PC-9 (cell line): Measurements from ENCODE around the gene RNF112. TPM values are rescaled to one million over a fixed set of nuclear protein-coding genes. Genes with fewer than 3 reads are reported as not detected.

ENCODE experiments used
- BruUV-seq: library from RNA; stranded (reverse); fragments of 400-500 nt; replicated peaks from 2 replicates; lab custom pipeline; 2021; lab: Mats Ljungman, UMichigan
- CTCF ChIA-PET: fragments of 300-600 bp; sonication (Branson Sonifier 250); formaldehyde crosslinking; loops from one replicate; lab custom pipeline; 2022; ENCODE audit warnings: antibody characterized with exemption; lab: Charles Lee
- POLR2A ChIA-PET: fragments of 300-600 bp; sonication (Branson Sonifier 250); formaldehyde crosslinking; loops from one replicate; lab custom pipeline; 2022; ENCODE audit warnings: antibody characterized with exemption; ENCODE audit not compliant: unreplicated experiment; lab: Charles Lee
- DNase-seq, 2 experiments: peaks; one replicate each; pipeline versions ENCODE4 v3.0.0 to v3.0.0-alpha.2; 2015 to 2022; ENCODE audit warnings: mixed read lengths in 1 of 2
- H2AFZ ChIP-seq: fragments of 200-600 bp; sonication (generic); 2 replicates; pipeline ENCODE4 v1.8.1; 2017; ENCODE audit warnings: antibody characterized with exemption
- H3F3A ChIP-seq: fragments of 200-600 bp; sonication (generic); 2 replicates; pipeline ENCODE4 v1.8.1; 2017; ENCODE audit warnings: antibody characterized with exemption, mild to moderate bottlenecking, low read depth; ENCODE audit not compliant: insufficient read depth
- H3K27ac ChIP-seq: fragments of 200-600 bp; sonication (generic); 2 replicates; pipeline ENCODE4 v1.6.1; 2016; ENCODE audit warnings: mixed run types
- H3K27me3 ChIP-seq: fragments of 200-600 bp; sonication (generic); 2 replicates; pipeline ENCODE4 v1.6.1; 2016; ENCODE audit warnings: low read depth, mixed run types; ENCODE audit not compliant: insufficient read depth
- H3K36me3 ChIP-seq: fragments of 200-600 bp; sonication (generic); 2 replicates; pipeline ENCODE4 v1.6.1; 2016; ENCODE audit warnings: low read depth, mixed run types
- H3K4me1 ChIP-seq: fragments of 200-600 bp; sonication (generic); replicated peaks from 2 replicates; pipeline ENCODE4 v1.6.1; 2016; ENCODE audit warnings: mixed run types; ENCODE audit not compliant: insufficient read depth
- H3K4me2 ChIP-seq: fragments of 200-600 bp; sonication (generic); 2 replicates; pipeline ENCODE4 v1.6.1; 2017; ENCODE audit warnings: mixed run types
- H3K4me3 ChIP-seq: fragments of 200-600 bp; sonication (generic); 2 replicates; pipeline ENCODE4 v1.6.1; 2016; ENCODE audit warnings: mixed run types
- H3K79me2 ChIP-seq: fragments of 200-600 bp; sonication (generic); 2 replicates; pipeline ENCODE4 v1.6.1; 2017; ENCODE audit warnings: low read depth, mixed run types
- H3K9me2 ChIP-seq: fragments of 200-600 bp; sonication (generic); 2 replicates; pipeline ENCODE4 v1.8.1; 2017; ENCODE audit warnings: mild to moderate bottlenecking; ENCODE audit not compliant: insufficient read depth
- H3K9me3 ChIP-seq: fragments of 200-600 bp; sonication (generic); 2 replicates; pipeline ENCODE4 v1.8.1; 2016; ENCODE audit warnings: low read depth; ENCODE audit not compliant: insufficient read depth
- H4K20me1 ChIP-seq: fragments of 200-600 bp; sonication (generic); 2 replicates; pipeline ENCODE4 v1.8.1; 2017; ENCODE audit not compliant: insufficient read depth
- CTCF ChIP-seq: fragments of 200-600 bp; sonication (generic); conservative IDR thresholded peaks from 2 replicates; pipeline ENCODE4 v1.6.1; 2017; ENCODE audit warnings: mixed run types, antibody characterized with exemption, mild to moderate bottlenecking, moderate library complexity
- EZH2 ChIP-seq: fragments of 200-600 bp; sonication (generic); IDR thresholded peaks from 2 replicates; pipeline ENCODE4 v1.8.0; 2017; ENCODE audit warnings: antibody characterized with exemption, low read depth
- intact Hi-C: fragments of 100-400 bp; cut with micrococcal nuclease; formaldehyde crosslinking; loops from one replicate; pipeline ENCODE4 v1.10.0; 2022; ENCODE audit not compliant: unreplicated experiment
- total RNA-seq: library from RNA; stranded (reverse); gene quantifications from 2 replicates; pipeline ENCODE4 v1.2.3, GENCODE V29; 2021

Gene RNF112
- total RNA-seq, 1 experiment from 2014 or later, result 2.0 TPM

- no TSS peak for BruUV-seq
- POLR2A ChIA-PET, result interaction anchor here (0.6 kb wide), 2 partner anchors 22 to 319 kb away, joined by 4 to 11 read pairs; partner anchors contain the start of gene MAPK7
- Histone ChIP-seq H3F3A (peaks cover 20% of the 10 kb centered on the region), H3K4me1 (peaks cover 22% of the 10 kb centered on the region), H4K20me1 (no peaks in the 10 kb centered on the region), H3K36me3 (no peaks in the 10 kb centered on the region), H2AFZ (no peak overlapping the region), H3K79me2 (no peaks in the 10 kb centered on the region), H3K4me3 (no peak overlapping the region), H3K9me3 (no peaks in the 10 kb centered on the region), H3K27ac (no peak overlapping the region), H3K27me3 (no peaks in the 10 kb centered on the region), H3K4me2 (no peak overlapping the region), H3K9me2 (no peaks in the 10 kb centered on the region)
- intact Hi-C loops, result no loop called here
- CTCF ChIA-PET, result no interaction called here
- TF ChIP-seq CTCF (no peak), EZH2 (no peak)
- DNase-seq, result no peak
Measured at GRCh38 chr17:19399750-19400450, 11.1 kb upstream of the RNF112 start.

GRCh38 chr17:19401321-19402010 lies 9.6 kb upstream of the RNF112 start:
- no peak overlapping the region for H3K27ac ChIP-seq
- H3K4me2 ChIP-seq, result no peak overlapping the region
- no peaks in the 10 kb centered on the region for H3K36me3 ChIP-seq
- intact Hi-C loops, result no loop called here
- ChIA-PET POLR2A (no interaction called here), CTCF (no interaction called here)
- TF ChIP-seq CTCF (no peak), EZH2 (no peak)
- H3K79me2 ChIP-seq, result no peaks in the 10 kb centered on the region
- H3K9me3 ChIP-seq, result no peaks in the 10 kb centered on the region
- H4K20me1 ChIP-seq, result no peaks in the 10 kb centered on the region
- H2AFZ ChIP-seq, result no peak overlapping the region
- H3K27me3 ChIP-seq, result no peaks in the 10 kb centered on the region
- DNase-seq, result no peak
- BruUV-seq, result no TSS peak
- peaks cover 22% of the 10 kb centered on the region for H3K4me1 ChIP-seq
- peaks cover 20% of the 10 kb centered on the region for H3F3A ChIP-seq
- H3K4me3 ChIP-seq, result no peak overlapping the region
- H3K9me2 ChIP-seq, result no peaks in the 10 kb centered on the region

GRCh38 chr17:19402171-19402570 lies 8.9 kb upstream of the RNF112 start:
- BruUV-seq, result no TSS peak
- H3K27ac ChIP-seq, result no peak overlapping the region
- POLR2A ChIA-PET, result no interaction called here
- H3K4me1 ChIP-seq, result peaks cover 20% of the 10 kb centered on the region
- H4K20me1 ChIP-seq, result no peaks in the 10 kb centered on the region
- no peak overlapping the region for H3K4me3 ChIP-seq
- intact Hi-C loops, result no loop called here
- H3K4me2 ChIP-seq, result no peak overlapping the region
- no peak overlapping the region for H2AFZ ChIP-seq
- peaks cover 20% of the 10 kb centered on the region for H3F3A ChIP-seq
- H3K9me3 ChIP-seq, result no peaks in the 10 kb centered on the region
- TF ChIP-seq CTCF (no peak), EZH2 (no peak)
- DNase-seq, result no peak
- H3K79me2 ChIP-seq, result no peaks in the 10 kb centered on the region
- H3K36me3 ChIP-seq, result no peaks in the 10 kb centered on the region
- CTCF ChIA-PET, result no interaction called here
- no peaks in the 10 kb centered on the region for H3K27me3 ChIP-seq
- H3K9me2 ChIP-seq, result no peaks in the 10 kb centered on the region
